GM13976 (cell line): Measurements from ENCODE around the gene REEP3.

Experiments used
- DNase-seq: peaks from one replicate; pipeline ENCODE4 v3.0.0; 2012; ENCODE audit warnings: low spot score
- in situ Hi-C: fragments of 300-500 bp; cut with MboI; formaldehyde crosslinking; loops from one replicate; pipeline ENCODE4 v1.12.0; 2022; ENCODE audit warnings: low sequenced_read_pairs, mixed read lengths, inconsistent platforms; ENCODE audit not compliant: unreplicated experiment
- TF ChIP-seq, protein P1 (sequence below): IDR thresholded peaks from 2 replicates; pipeline ENCODE4 v1.5.1; 2012; ENCODE audit warnings: borderline replicate concordance, mild to moderate bottlenecking; ENCODE audit not compliant: insufficient read depth; ENCODE audit errors: extremely low read depth, missing control alignments, control extremely low read depth

The REEP3 gene

DNA sequence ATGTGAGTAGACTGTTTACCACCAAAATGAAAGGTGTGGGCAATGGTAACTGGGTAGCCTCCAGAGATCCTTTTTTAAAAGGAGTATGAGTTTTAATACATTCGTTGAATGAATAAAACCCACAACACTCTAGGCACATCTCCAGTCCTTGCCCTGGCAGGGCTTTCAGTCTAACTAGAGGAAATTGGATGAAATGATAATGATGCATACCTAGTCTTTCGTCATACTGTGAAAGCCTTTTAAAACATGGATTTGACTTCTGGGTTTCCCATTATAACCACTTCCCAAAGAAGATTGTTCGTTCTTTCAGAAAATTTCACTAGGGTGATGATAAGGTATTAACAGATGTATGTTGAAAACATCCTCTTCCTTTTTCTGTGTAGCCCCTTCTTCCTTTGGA is 110.8 kb downstream of the REEP3 start:
- TF ChIP-seq, protein P1, sequence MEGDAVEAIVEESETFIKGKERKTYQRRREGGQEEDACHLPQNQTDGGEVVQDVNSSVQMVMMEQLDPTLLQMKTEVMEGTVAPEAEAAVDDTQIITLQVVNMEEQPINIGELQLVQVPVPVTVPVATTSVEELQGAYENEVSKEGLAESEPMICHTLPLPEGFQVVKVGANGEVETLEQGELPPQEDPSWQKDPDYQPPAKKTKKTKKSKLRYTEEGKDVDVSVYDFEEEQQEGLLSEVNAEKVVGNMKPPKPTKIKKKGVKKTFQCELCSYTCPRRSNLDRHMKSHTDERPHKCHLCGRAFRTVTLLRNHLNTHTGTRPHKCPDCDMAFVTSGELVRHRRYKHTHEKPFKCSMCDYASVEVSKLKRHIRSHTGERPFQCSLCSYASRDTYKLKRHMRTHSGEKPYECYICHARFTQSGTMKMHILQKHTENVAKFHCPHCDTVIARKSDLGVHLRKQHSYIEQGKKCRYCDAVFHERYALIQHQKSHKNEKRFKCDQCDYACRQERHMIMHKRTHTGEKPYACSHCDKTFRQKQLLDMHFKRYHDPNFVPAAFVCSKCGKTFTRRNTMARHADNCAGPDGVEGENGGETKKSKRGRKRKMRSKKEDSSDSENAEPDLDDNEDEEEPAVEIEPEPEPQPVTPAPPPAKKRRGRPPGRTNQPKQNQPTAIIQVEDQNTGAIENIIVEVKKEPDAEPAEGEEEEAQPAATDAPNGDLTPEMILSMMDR, result no peak
- in situ Hi-C loops, result no loop called here
- DNase-seq, result no peak

DNA sequence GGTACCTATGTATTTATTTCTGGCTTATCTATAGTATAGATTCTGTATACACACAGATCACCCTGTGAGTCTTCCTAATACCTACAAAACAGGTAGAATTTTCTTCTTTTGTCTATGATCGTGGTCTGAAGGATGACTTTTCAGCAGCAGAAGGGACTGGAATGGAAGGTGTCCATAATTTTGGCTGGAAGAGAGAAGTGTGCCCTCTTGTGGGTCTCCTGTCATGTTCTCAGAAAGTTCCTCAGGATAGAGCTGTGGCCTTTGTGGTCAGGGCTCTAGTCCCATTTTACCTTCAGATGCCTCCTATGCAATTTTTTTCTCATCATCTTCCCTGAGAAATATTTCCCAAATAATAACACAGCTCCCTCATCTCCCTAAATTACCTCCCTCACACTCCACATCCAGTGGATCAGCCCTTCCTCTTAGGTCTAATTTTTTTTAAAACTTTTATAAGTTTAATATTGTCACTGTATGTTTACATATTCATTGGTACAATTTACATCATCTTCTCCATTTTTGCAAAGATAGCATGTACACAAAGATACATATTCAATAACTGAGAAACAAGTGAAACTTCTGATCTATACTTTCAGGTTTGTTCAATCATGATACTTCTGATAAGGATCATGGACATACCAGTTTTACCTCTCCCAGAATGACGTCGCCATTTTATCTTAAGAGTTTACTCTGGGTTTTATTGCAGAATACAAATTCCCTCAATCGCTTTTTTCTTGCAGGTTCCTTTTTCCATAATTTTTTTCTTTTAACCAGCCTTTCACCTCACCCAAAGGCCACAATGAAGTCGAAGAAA is 112.7 kb downstream of the REEP3 start:
- no peak for DNase-seq
- TF ChIP-seq, protein P1, result peak; percentile 18
- in situ Hi-C loops, result no loop called here

DNA sequence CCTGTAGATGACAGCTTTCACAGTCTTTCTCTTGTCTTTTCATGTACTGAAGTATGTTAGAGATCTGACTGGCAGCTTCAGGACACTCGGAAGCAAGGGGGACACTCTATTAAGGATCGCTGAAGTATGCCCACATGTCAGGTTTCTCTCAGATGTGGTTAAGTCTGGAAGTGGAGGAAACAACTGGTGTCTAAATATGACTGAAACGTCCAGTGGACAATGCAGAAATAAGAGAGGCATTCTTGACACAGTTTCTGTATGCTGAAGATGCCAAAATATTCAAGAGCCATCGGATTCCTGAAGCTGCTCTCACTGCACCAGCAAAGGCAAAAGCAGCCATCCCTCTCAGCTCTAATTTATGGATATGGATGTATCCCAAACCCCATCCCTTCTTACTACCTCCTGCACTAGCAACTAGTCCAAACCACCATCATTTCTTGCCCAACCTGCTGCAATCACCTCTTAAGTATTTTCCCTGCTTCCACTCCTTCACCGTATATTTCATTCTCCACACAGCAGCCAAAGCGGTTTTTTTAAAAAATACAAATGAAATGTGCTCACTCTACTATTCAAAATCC is 113.4 kb downstream of the REEP3 start:
- in situ Hi-C loops, result no loop called here
- TF ChIP-seq, protein P1, result no peak
- no peak for DNase-seq

DNA sequence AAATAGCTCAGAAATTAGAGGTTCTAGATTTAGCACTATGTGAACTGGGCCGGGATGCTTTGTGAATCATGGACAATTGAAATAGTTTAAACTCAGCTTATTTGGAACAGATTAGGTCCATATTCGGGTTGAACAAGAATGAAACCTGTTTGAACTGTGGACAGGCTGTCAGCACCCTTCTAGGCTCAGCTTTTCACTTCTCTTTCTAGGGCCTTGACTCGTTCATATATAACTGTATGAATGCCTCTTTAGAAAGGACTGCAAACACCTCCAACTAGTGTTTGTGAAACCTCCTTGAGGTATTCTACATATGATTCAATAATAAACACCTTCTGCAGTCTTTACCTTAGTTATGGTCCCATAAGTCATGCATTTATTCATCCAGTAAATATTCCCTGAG is 115.6 kb downstream of the REEP3 start:
- TF ChIP-seq, protein P1, result no peak
- in situ Hi-C loops, result no loop called here
- peak; percentile 43 for DNase-seq

DNA sequence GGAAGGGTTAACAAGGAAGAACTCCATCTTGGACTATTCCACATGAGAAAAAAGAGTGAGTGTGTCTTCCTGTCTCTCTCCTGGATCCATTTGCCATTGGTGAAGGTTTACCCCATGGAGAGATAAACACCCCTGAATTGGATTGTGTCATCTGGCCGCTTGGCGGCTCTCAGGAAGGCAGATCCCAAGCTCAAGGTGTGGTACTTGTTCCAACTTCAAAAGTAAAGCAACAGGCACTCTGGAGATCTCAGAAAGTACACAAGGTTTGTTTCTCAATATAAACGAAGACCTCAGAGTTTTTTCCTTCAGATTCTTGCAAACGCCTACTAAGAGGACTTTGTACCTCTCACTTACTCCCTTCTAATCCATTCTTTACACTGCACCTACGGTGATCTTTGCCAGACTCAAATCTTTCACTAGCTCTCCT is 116.7 kb downstream of the REEP3 start:
- DNase-seq, result no peak
- TF ChIP-seq, protein P1, result no peak
- in situ Hi-C loops, result no loop called here

DNA sequence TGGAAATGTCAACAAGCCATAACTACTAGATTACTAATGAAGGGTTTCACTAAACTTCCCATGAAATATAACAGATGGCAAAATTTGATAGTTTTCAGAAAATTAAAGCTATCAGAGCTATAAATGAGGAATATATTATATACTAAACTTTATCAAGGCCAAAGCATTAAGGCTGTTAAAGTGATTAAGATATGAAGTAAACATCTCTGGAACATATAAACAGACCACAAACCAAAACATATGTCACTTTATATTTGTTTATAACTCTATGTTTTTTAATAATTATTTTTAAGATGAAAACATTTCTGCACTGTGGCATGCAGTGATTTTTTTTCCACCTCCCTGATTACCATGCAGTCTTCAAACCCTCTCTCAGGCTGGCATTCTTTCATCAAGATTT is 120.2 kb downstream of the REEP3 start:
- in situ Hi-C loops, result no loop called here
- DNase-seq, result no peak
- TF ChIP-seq, protein P1, result no peak

DNA sequence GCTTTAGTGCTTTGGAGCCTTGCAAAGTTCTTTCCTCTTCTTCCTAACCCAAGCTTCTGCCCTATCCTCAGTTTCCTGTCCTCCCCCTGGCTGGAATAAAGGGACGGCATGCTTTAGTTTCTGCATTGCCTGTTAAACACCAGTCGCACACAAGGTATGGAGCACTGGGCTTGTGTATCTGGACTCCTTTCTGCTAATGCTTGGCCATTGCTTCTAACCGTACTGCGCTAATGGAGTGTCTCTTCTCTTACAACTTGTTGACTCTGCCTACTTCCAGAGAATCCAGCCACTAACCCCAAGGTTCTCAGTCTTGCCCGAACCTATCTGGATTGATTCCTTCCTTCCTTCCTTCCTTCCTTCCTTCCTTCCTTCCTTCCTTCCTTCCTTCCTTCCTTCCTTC is 120.6 kb downstream of the REEP3 start:
- TF ChIP-seq, protein P1, result no peak
- in situ Hi-C loops, result no loop called here
- DNase-seq, result no peak
